Measurements from ENCODE around the gene MX1. TPM values are rescaled to one million over a fixed set of nuclear protein-coding genes. Genes with fewer than 3 reads are reported as not detected.
A peak's percentile ranks its signal among the peaks of the same experiment; 100 is the strongest.

Gene MX1
- total RNA-seq, 2 experiments from 2014 or later: 82.3 to 86.3 TPM

GRCh38 chr21:41451753-41452676 is 26.0 kb downstream of the MX1 start:
- ATAC-seq (ENCODE audit: poor library complexity) (no peak), DNase-seq (peak in 1 of 14 experiments; percentile 40)
- Mint-ChIP-seq H3K4me1 (ENCODE audit: low read depth) (peaks cover 4% of the 10 kb centered on the region), H3K4me3 (no peak overlapping the region), H3K27ac (peak overlapping the region; percentile 39), H3K9me3 (no peaks in the 10 kb centered on the region), H3K36me3 (ENCODE audit: low read depth) (peaks cover 97% of the 10 kb centered on the region), H3K27me3 (no peaks in the 10 kb centered on the region)
- no peaks in the 10 kb centered on the region for H3K27me3 ChIP-seq (ENCODE audit: control insufficient read depth in 1 of 2, insufficient read depth in 2 of 2, low read length in 2 of 2)
- no peak overlapping the region for H3K4me3 ChIP-seq (ENCODE audit: low read length)
- H3K4me1 ChIP-seq (ENCODE audit: insufficient read depth, low read length): no peaks in the 10 kb centered on the region
- CTCF ChIA-PET: no interaction called here
- POLR2A ChIA-PET: no interaction called here
- intact Hi-C loops (cut with DNase I, micrococcal nuclease): no loop called here
- no peak for TF ChIP-seq CTCF (IDR thresholded peaks at IDR 0.05)
- peaks cover 66% of the 10 kb centered on the region for H3K36me3 ChIP-seq (ENCODE audit: insufficient read depth, low read length)
- H3K27ac ChIP-seq (ENCODE audit: low read depth in 1 of 2, low read length in 2 of 2): no peak overlapping the region
- no peaks in the 10 kb centered on the region for H3K9me3 ChIP-seq (ENCODE audit: control insufficient read depth in 1 of 2, insufficient read depth in 1 of 2, low read length in 2 of 2)

- no peaks in the 10 kb centered on the region for H3K9me3 Mint-ChIP-seq
- DNase-seq: peak in 1 of 14 experiments; percentile 26
- peaks cover 97% of the 10 kb centered on the region for H3K36me3 Mint-ChIP-seq (ENCODE audit: low read depth)
- intact Hi-C loops (cut with DNase I, micrococcal nuclease): no loop called here
- no peak for ATAC-seq (ENCODE audit: poor library complexity)
- POLR2A ChIA-PET: no interaction called here
- H3K27me3 Mint-ChIP-seq: no peaks in the 10 kb centered on the region
- H3K4me3 Mint-ChIP-seq: no peak overlapping the region
- H3K4me1 ChIP-seq (ENCODE audit: insufficient read depth, low read length): no peaks in the 10 kb centered on the region
- H3K4me1 Mint-ChIP-seq (ENCODE audit: low read depth): peaks cover 4% of the 10 kb centered on the region
- no peak for TF ChIP-seq CTCF (IDR thresholded peaks at IDR 0.05)
- no peak overlapping the region for H3K4me3 ChIP-seq (ENCODE audit: low read length)
- CTCF ChIA-PET: no interaction called here
- no peaks in the 10 kb centered on the region for H3K9me3 ChIP-seq (ENCODE audit: control insufficient read depth in 1 of 2, insufficient read depth in 1 of 2, low read length in 2 of 2)
- H3K27me3 ChIP-seq (ENCODE audit: control insufficient read depth in 1 of 2, insufficient read depth in 2 of 2, low read length in 2 of 2): no peaks in the 10 kb centered on the region
- peak overlapping the region; percentile 39 for H3K27ac Mint-ChIP-seq
- peaks cover 68% of the 10 kb centered on the region for H3K36me3 ChIP-seq (ENCODE audit: insufficient read depth, low read length)
- no peak overlapping the region for H3K27ac ChIP-seq (ENCODE audit: low read depth in 1 of 2, low read length in 2 of 2)
Observed at GRCh38 chr21:41453198-41453597, 27.2 kb downstream of the MX1 start.

DNA sequence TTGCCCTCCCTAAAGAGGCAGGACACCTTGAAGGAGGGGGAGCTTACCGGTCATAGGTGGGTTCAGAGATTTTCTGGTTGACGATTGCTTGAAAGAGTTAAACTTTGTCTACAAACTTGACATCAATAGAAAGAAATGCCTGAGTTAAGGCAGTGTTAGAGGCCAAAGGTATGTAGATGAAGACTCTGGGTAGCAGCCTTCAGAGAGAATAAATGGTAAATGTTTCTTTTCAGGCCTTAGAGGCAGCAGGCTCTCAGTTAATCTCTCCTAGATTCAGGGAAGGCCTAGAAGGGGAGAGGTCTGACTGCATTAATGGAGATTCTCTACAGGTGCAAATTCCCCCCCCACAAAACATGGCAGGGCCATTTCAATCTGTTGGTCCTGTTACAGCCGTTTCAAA is 27.7 kb downstream of the MX1 start:
- no peak for TF ChIP-seq CTCF (IDR thresholded peaks at IDR 0.05)

More for the DNA sequence above, 27.7 kb downstream of the MX1 start:
- H3K4me3 Mint-ChIP-seq: no peak overlapping the region
- intact Hi-C loops (cut with DNase I, micrococcal nuclease): no loop called here
- Histone ChIP-seq H3K27ac (ENCODE audit: low read depth in 1 of 2, low read length in 2 of 2) (no peak overlapping the region), H3K4me1 (ENCODE audit: insufficient read depth, low read length) (no peaks in the 10 kb centered on the region), H3K4me3 (ENCODE audit: low read length) (no peak overlapping the region), H3K27me3 (ENCODE audit: control insufficient read depth in 1 of 2, insufficient read depth in 2 of 2, low read length in 2 of 2) (no peaks in the 10 kb centered on the region), H3K9me3 (ENCODE audit: control insufficient read depth in 1 of 2, insufficient read depth in 1 of 2, low read length in 2 of 2) (no peaks in the 10 kb centered on the region), H3K36me3 (ENCODE audit: insufficient read depth, low read length) (peaks cover 72% of the 10 kb centered on the region)
- POLR2A ChIA-PET: no interaction called here
- H3K9me3 Mint-ChIP-seq: no peaks in the 10 kb centered on the region
- peak overlapping the region; percentile 39 for H3K27ac Mint-ChIP-seq
- peaks cover 4% of the 10 kb centered on the region for H3K4me1 Mint-ChIP-seq (ENCODE audit: low read depth)
- H3K36me3 Mint-ChIP-seq (ENCODE audit: low read depth): peaks cover 97% of the 10 kb centered on the region
- DNase-seq (peak in 1 of 14 experiments; percentile 6), ATAC-seq (ENCODE audit: poor library complexity) (no peak)
- CTCF ChIA-PET: interaction anchor here (7.2 kb wide), 1 partner anchor 170 kb away, joined by 73 read pairs; no protein-coding TSS in a partner anchor
- H3K27me3 Mint-ChIP-seq: no peaks in the 10 kb centered on the region

Measured in CD4-positive, alpha-beta T cell (primary cell).